Suprapubic skin (tissue), 4 donors: ENCODE results near the gene LRBA. TPM values are rescaled to one million over a fixed set of nuclear protein-coding genes. Genes with fewer than 3 reads are reported as not detected.

ENCODE experiments used
- DNase-seq, 2 donors: peaks; one replicate each; pipeline ENCODE4 v3.0.0-alpha.2; 2019; ENCODE audit warnings: low spot score in 2 of 2
- H3K27ac ChIP-seq: fragments of 200-600 bp; sonication (generic); one replicate; pipeline ENCODE4 v1.5.1; 2019
- H3K27me3 ChIP-seq: fragments of 200-600 bp; sonication (generic); one replicate; pipeline ENCODE4 v1.5.1; 2019
- H3K36me3 ChIP-seq: fragments of 200-600 bp; sonication (generic); one replicate; pipeline ENCODE4 v1.5.1; 2019
- H3K4me1 ChIP-seq: fragments of 200-600 bp; sonication (generic); one replicate; pipeline ENCODE4 v1.5.1; 2019
- H3K4me3 ChIP-seq: fragments of 200-600 bp; sonication (generic); one replicate; pipeline ENCODE4 v1.5.1; 2019; ENCODE audit warnings: mild to moderate bottlenecking
- H3K9me3 ChIP-seq: fragments of 200-600 bp; sonication (generic); one replicate; pipeline ENCODE4 v1.5.1; 2019
- CTCF ChIP-seq, 2 donors: fragments of 200-600 bp in 1 of 2; fragments of 450-650 bp in 1 of 2; sonication (generic) in 1 of 2; IDR thresholded peaks; one replicate each; pipeline ENCODE4 v1.5.1; 2016 to 2019; ENCODE audit warnings: antibody characterized with exemption in 2 of 2, mild to moderate bottlenecking in 1 of 2, moderate library complexity in 1 of 2
- EP300 ChIP-seq: sonication (generic); formaldehyde crosslinking; IDR thresholded peaks from one replicate; pipeline ENCODE4 v1.6.1; 2017; ENCODE audit warnings: antibody characterized with exemption
- POLR2A ChIP-seq, 2 donors: fragments of 450-650 bp; IDR thresholded peaks; one replicate each; pipeline ENCODE4 v1.6.1; 2017; ENCODE audit warnings: antibody characterized with exemption in 2 of 2, mild to moderate bottlenecking in 2 of 2, moderate library complexity in 2 of 2
- POLR2AphosphoS5 ChIP-seq, 3 donors: sonication (generic); formaldehyde crosslinking; IDR thresholded peaks; one replicate each; pipeline ENCODE4 v1.6.1; 2017; ENCODE audit warnings: antibody characterized with exemption in 3 of 3
- WGBS: methylation state at CpG from one replicate; pipeline ENCODE4 v1.1.5; 2018; 5-methylcytosine and 5-hydroxymethylcytosine counted together
- total RNA-seq, 4 donors: library from RNA; depleted of rRNA; stranded (reverse); fragments of >200 nt; gene quantifications; one replicate each; pipeline ENCODE4 v1.1.0, GENCODE V29; 2016

LRBA gene
- total RNA-seq, 4 donors from 2014 or later: 64.6 to 128 (median 81.0) TPM

GRCh38 chr4:150952167-150952845 lies 62.8 kb downstream of the LRBA start:
- TF ChIP-seq CTCF (IDR thresholded peaks at IDR 0.05) (no peak), POLR2AphosphoS5 (IDR thresholded peaks at IDR 0.05) (no peak), POLR2A (IDR thresholded peaks at IDR 0.05) (no peak), EP300 (no peak)
- Histone ChIP-seq H3K4me3 (no peak overlapping the region), H3K9me3 (no peaks in the 10 kb centered on the region), H3K27ac (no peak overlapping the region), H3K27me3 (no peaks in the 10 kb centered on the region), H3K36me3 (no peaks in the 10 kb centered on the region), H3K4me1 (peaks cover 5% of the 10 kb centered on the region)
- no peak for DNase-seq
- 89% methylated on average over 6 of the region's 6 CpGs for WGBS

- DNase-seq: no peak
- no peak overlapping the region for H3K27ac ChIP-seq
- H3K4me3 ChIP-seq: no peak overlapping the region
- TF ChIP-seq EP300: no peak
- no peak for TF ChIP-seq CTCF (IDR thresholded peaks at IDR 0.05)
- no peak for TF ChIP-seq POLR2AphosphoS5 (IDR thresholded peaks at IDR 0.05)
- TF ChIP-seq POLR2A (IDR thresholded peaks at IDR 0.05): no peak
- 95% methylated on average over 2 of the region's 2 CpGs for WGBS
- peaks cover 5% of the 10 kb centered on the region for H3K4me1 ChIP-seq
- no peaks in the 10 kb centered on the region for H3K36me3 ChIP-seq
- no peaks in the 10 kb centered on the region for H3K27me3 ChIP-seq
- H3K9me3 ChIP-seq: no peaks in the 10 kb centered on the region
Observed at GRCh38 chr4:150950657-150951288, 64.3 kb downstream of the LRBA start.

- Histone ChIP-seq H3K4me3 (no peak overlapping the region), H3K27ac (no peak overlapping the region), H3K4me1 (peaks cover 5% of the 10 kb centered on the region), H3K27me3 (no peaks in the 10 kb centered on the region), H3K36me3 (no peaks in the 10 kb centered on the region), H3K9me3 (no peaks in the 10 kb centered on the region)
- DNase-seq: no peak
- TF ChIP-seq POLR2AphosphoS5 (IDR thresholded peaks at IDR 0.05) (no peak), POLR2A (IDR thresholded peaks at IDR 0.05) (no peak), EP300 (no peak), CTCF (IDR thresholded peaks at IDR 0.05) (no peak)
Observed at GRCh38 chr4:150949943-150950342, 65.1 kb downstream of the LRBA start.

DNA sequence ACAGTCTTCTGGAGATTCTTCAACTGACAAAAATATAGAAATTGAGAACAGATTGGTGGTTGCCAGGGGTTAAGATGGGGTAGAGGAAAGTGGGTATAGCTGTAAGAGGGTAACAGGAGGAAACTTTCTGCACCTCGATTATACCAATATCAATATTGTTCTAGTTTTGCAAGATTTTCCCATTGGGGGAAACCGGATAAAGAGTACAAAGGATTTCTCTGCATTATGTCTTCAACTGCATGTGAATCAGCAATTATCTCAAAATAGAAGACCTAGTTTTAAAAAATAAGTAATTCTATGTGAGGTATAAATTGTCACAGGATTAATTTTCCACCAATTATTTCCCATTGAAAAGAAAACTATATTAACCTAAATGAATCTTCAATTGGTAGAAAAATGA lies 65.7 kb downstream of the LRBA start:
- H3K27ac ChIP-seq: no peak overlapping the region
- WGBS: 99% methylated on average over 2 of the region's 2 CpGs
- H3K36me3 ChIP-seq: no peaks in the 10 kb centered on the region
- H3K4me1 ChIP-seq: peaks cover 5% of the 10 kb centered on the region
- DNase-seq: no peak
- TF ChIP-seq EP300 (no peak), POLR2A (IDR thresholded peaks at IDR 0.05) (no peak), POLR2AphosphoS5 (IDR thresholded peaks at IDR 0.05) (no peak), CTCF (IDR thresholded peaks at IDR 0.05) (no peak)
- no peak overlapping the region for H3K4me3 ChIP-seq
- H3K9me3 ChIP-seq: no peaks in the 10 kb centered on the region
- no peaks in the 10 kb centered on the region for H3K27me3 ChIP-seq

DNA sequence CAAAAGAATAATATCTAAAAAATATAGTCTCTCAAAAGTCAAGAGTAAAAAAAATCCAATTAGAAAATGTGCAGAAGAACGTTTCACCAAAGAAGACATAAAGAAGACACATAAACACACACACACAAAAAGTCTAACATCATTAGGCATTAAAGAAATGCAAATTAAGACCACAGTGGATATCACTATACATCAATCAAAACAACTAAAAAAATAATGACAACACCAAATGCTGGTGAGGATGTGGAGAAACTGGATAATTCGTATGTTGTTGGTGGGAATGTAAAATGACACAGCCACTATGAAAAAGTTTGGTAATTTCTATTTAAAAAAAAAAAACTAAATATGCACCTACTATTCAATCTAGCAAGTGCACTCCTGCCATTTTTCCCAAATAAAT lies 66.4 kb downstream of the LRBA start:
- no peak for DNase-seq
- no peak overlapping the region for H3K4me3 ChIP-seq
- peaks cover 5% of the 10 kb centered on the region for H3K4me1 ChIP-seq
- no peaks in the 10 kb centered on the region for H3K9me3 ChIP-seq
- no peaks in the 10 kb centered on the region for H3K27me3 ChIP-seq
- WGBS: 93% methylated on average over 2 of the region's 2 CpGs
- no peak overlapping the region for H3K27ac ChIP-seq
- TF ChIP-seq EP300: no peak
- TF ChIP-seq CTCF (IDR thresholded peaks at IDR 0.05): no peak
- TF ChIP-seq POLR2A (IDR thresholded peaks at IDR 0.05): no peak
- no peak for TF ChIP-seq POLR2AphosphoS5 (IDR thresholded peaks at IDR 0.05)
- no peaks in the 10 kb centered on the region for H3K36me3 ChIP-seq
